HUES48 (cell line): ENCODE results near the gene PARVG.

ENCODE experiments used
- H3K27ac ChIP-seq: one replicate; pipeline ENCODE4 v1.7.0; 2013; ENCODE audit warnings: low read depth, low read length, inconsistent platforms
- H3K27me3 ChIP-seq: 2 replicates; pipeline ENCODE4 v1.6.1; 2013; ENCODE audit warnings: mild to moderate bottlenecking, low read length; ENCODE audit not compliant: control insufficient read depth, insufficient read depth
- H3K36me3 ChIP-seq: 2 replicates; pipeline ENCODE4 v1.6.1; 2013; ENCODE audit warnings: low read length; ENCODE audit not compliant: control insufficient read depth, insufficient read depth
- H3K4me1 ChIP-seq: 2 replicates; pipeline ENCODE4 v1.6.1; 2013; ENCODE audit warnings: mild to moderate bottlenecking, low read length; ENCODE audit not compliant: control insufficient read depth, insufficient read depth
- H3K4me3 ChIP-seq: 2 replicates; pipeline ENCODE4 v1.5.1; 2013; ENCODE audit warnings: mild to moderate bottlenecking, low read depth, low read length
- H3K9ac ChIP-seq: 2 replicates; pipeline ENCODE4 v1.6.1; 2013; ENCODE audit warnings: mild to moderate bottlenecking, low read depth, low read length, moderate library complexity
- H3K9me3 ChIP-seq: 2 replicates; pipeline ENCODE4 v1.6.1; 2013; ENCODE audit warnings: low read length; ENCODE audit not compliant: control insufficient read depth, insufficient read depth

PARVG gene

DNA sequence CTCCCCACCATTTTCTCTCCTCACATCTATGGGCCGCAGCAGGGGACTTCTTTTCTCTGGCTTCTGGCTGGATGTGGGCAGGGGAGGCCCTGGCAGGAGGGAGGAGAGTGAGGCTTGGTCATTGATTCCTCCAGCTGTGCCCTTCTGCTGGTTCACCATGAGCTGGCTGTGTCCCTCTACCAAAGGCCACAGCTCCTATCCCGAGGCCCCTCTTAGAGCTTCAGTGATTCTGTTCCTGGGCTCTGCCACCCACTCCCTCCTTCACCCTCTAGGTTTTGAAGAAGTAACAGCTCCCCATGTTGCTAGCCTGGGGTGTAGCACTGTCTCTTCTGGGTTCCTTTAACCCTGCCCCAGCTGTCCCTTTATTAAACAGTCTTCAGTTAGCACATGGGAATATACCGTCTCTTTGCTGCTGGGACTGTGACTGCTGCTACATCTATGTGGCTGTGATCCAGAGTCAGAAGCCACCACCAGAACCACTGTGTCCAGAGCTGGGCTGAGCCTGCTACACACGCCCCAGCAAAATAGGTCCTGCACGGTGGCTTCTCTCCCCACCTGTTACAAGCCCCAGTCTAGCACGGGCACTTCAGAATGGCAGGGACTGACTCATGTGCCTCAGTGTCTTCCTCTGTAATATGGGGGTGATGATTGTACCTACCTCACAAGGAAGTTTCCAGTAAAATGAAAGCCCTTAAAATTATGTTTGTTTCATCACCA lies 578 bp upstream of the PARVG start:
- Histone ChIP-seq H3K36me3 (no peaks in the 10 kb centered on the region), H3K27ac (no peak overlapping the region), H3K4me3 (no peak overlapping the region), H3K9ac (no peak overlapping the region), H3K27me3 (no peaks in the 10 kb centered on the region; the same call in 1 of the 2 replicates), H3K4me1 (peaks cover 6% of the 10 kb centered on the region; the same call in 1 of the 2 replicates), H3K9me3 (no peaks in the 10 kb centered on the region)

DNA sequence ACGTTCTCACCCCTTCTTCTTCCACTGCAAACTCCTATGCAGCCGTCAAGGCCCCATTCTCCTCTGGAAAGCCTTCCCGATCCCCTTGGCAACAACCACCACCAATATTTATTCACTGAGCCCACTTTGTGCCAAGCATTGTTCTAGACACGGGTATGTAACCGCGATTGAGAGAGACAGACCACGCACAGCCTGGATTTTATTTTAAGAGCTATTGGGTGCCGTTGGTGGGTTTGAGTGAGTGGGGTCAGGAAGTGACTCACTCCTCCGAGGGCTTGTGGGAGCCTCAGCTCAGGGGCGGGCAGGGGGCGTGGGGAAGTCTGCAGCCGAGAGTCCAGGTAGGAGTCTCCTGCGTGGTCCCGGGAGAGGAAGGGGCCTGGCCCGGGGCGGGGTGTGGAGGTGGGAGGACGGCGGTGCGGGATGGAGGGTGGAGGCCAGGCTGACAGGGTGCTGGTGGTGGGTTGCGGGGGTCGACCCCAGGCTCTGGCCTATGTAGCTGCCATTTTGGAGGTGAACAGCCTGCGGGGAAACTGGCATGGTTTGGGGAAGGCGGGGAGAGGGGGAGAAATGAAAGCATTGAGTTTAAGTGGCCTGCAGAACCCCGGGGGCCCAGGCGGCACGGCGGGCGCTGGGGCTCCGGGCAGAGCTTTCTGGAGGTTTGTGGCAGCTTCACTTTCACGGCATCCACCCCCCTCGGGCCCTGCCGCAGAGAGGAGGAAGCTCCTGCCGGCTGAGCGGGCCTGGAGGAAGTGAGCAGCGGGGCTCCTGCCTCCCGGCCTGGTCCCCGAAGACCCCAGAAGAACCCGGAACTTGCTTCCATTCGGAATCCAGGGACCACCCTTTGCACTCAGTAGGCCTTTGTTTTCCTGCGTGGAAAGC lies 547 bp downstream of the PARVG start:
- no peaks in the 10 kb centered on the region for H3K36me3 ChIP-seq
- H3K27ac ChIP-seq, result no peak overlapping the region
- H3K4me3 ChIP-seq, result no peak overlapping the region
- H3K9ac ChIP-seq, result no peak overlapping the region
- no peaks in the 10 kb centered on the region for H3K9me3 ChIP-seq
- H3K27me3 ChIP-seq, result no peaks in the 10 kb centered on the region; the same call in 1 of the 2 replicates
- peaks cover 6% of the 10 kb centered on the region; the same call in 1 of the 2 replicates for H3K4me1 ChIP-seq

DNA sequence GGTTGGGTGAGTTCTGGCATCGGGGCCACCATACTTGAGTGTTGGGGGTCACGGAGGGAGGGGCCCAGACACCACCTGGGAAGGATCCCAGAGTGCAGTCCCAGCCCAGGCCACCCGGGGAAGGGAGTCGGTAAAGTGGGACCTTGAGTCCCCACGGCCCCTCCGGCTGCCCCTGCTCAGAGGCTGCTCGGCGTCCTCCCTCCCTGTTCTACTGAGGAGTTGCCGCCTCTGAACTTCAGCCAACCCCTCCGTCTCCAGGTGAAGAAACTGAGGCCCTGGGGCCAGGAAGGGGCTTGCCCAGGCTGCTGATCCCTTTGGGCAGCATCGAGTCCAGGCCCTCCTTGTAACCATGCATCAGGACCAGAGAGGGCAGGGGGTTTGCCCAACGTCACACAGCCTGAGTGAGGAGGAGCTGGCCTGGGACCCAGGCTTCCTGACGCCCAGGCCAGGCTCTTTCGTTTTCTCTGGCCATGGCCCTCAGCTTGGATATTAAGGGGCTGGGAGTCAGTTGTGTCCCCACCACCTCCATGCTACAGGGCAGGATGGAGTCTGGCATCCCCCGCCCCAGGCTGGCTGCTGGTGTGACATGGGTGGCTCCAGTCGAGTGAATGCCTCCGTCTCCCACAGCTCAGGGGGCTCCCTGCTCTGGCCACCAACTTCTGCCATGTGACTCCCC lies 1.3 kb downstream of the PARVG start:
- H3K9ac ChIP-seq, result no peak overlapping the region
- H3K4me1 ChIP-seq, result peaks cover 6% of the 10 kb centered on the region; the same call in 1 of the 2 replicates
- no peak overlapping the region for H3K4me3 ChIP-seq
- no peak overlapping the region for H3K27ac ChIP-seq
- no peaks in the 10 kb centered on the region for H3K36me3 ChIP-seq
- H3K9me3 ChIP-seq, result no peaks in the 10 kb centered on the region
- H3K27me3 ChIP-seq, result no peaks in the 10 kb centered on the region; the same call in 1 of the 2 replicates

DNA sequence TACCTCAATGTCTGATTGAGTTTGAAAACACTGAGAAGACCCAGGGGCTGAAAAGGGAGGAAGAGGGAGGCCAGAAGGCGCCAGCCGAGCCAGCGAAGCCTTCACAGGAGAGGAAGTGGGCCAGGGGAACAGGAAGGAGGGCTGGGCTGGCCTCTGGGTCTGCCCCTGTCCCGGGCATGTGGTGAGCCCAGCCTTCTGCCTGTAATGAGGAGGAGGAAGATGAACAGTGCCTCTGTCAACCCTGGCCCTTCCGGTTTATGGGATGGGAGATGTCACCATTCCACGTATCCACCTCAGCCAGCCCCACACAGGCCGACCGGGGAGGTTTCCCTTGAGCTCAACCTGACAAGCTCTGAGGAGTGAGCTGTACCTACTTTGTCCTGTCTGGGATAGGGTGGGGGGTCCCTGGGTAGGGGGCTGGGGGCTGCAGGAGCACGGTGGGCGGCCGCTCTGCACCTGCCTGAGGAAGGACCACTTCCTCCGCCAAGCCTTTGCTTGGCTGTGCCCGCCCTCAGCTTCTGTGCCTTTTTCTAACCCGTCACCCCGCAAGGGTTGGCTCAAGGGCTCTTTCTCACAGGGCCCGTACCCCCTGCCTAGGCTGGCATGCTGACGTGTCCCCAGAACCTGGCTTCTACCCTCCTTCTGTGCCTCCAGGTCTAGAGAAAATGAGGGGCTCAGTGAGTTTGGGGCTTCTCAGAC lies 2.0 kb downstream of the PARVG start:
- H3K36me3 ChIP-seq, result no peaks in the 10 kb centered on the region
- no peaks in the 10 kb centered on the region for H3K9me3 ChIP-seq
- no peak overlapping the region for H3K9ac ChIP-seq
- H3K4me3 ChIP-seq, result no peak overlapping the region
- peaks cover 6% of the 10 kb centered on the region; the same call in 1 of the 2 replicates for H3K4me1 ChIP-seq
- no peaks in the 10 kb centered on the region for H3K27me3 ChIP-seq
- no peak overlapping the region for H3K27ac ChIP-seq

DNA sequence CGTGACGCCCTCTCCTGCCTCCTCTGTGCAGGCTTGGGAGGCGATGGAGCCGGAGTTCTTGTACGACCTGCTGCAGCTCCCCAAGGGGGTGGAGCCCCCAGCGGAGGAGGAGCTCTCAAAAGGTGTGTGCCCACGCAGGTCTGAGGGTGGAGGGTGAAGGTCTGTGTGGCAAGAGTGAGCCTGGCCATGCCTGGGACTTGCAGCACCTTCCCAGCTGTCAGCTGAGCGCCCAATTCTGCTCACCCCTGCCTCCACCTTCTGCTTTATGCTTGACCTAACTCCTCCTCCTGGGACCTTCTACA lies 2.5 kb downstream of the PARVG start:
- no peaks in the 10 kb centered on the region for H3K27me3 ChIP-seq
- H3K9me3 ChIP-seq, result no peaks in the 10 kb centered on the region
- H3K36me3 ChIP-seq, result no peaks in the 10 kb centered on the region
- no peak overlapping the region for H3K4me3 ChIP-seq
- H3K27ac ChIP-seq, result no peak overlapping the region
- H3K4me1 ChIP-seq, result peaks cover 6% of the 10 kb centered on the region; the same call in 1 of the 2 replicates
- H3K9ac ChIP-seq, result no peak overlapping the region

DNA sequence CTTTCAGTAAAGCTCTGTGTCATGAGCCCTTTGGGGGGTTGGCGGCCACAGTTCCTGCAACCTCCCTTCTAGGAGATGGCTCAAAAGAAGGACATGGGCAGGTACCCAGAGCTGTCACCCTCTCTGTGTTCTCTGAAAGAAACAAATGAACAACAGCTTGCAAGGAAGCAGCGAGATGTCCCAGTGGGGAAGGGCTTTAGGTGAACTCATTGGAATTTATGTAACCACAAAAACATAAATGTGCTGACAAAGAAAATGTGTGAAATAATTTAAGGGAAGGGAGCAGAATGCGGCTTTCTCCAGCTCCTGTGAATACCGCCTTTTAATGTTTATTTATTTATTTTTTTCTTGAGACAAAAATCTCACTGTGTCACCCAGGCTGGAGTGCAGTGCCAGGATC lies 3.3 kb downstream of the PARVG start:
- Histone ChIP-seq H3K4me3 (no peak overlapping the region), H3K4me1 (peaks cover 6% of the 10 kb centered on the region; the same call in 1 of the 2 replicates), H3K27me3 (no peaks in the 10 kb centered on the region), H3K9ac (no peak overlapping the region), H3K36me3 (no peaks in the 10 kb centered on the region), H3K27ac (no peak overlapping the region), H3K9me3 (no peaks in the 10 kb centered on the region)

DNA sequence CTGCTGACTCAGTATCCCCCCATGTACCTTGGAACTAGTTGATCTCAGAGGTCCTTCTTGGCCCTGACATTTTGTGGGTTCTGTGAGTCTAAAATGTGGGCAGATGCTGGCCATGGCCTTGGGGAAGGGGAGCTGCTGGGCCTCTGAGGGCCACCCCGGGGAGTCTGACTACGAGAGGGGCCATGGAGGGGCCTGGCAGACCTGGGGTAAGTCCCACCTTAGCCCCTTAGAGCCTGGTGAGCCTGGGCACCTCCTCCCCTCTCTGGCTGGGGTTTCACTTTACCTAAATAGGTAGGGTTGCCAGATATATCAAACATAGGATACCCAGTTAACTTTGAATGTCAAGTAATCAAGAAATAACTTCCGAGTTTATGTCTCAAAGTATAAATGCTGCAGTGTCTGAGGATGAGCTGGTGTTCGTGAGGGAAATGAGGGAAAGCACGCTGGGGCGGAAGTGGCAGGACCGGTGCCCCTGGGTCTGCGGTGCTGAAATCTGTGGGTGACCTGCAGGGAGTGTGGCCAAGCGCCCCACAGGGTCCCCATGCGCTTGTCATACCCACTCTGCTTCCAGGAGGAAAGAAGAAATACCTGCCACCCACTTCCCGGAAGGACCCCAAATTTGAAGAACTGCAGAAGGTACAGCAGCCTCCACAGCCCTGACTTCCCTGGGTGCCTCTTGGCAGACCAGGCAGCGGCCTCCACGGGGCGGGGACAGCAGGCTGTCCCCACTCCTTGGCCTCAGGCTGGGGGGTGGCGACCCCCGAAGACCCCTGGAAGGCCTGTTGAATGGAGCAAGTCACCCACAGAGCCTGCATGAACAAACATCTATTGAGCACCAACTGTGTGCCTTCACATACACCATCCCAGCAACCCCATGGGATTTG lies 4.8 kb downstream of the PARVG start:
- Histone ChIP-seq H3K27ac (no peak overlapping the region), H3K9ac (no peak overlapping the region), H3K36me3 (no peaks in the 10 kb centered on the region), H3K4me3 (no peak overlapping the region), H3K9me3 (no peaks in the 10 kb centered on the region), H3K4me1 (no peaks in the 10 kb centered on the region; the same call in 1 of the 2 replicates), H3K27me3 (no peaks in the 10 kb centered on the region)

DNA sequence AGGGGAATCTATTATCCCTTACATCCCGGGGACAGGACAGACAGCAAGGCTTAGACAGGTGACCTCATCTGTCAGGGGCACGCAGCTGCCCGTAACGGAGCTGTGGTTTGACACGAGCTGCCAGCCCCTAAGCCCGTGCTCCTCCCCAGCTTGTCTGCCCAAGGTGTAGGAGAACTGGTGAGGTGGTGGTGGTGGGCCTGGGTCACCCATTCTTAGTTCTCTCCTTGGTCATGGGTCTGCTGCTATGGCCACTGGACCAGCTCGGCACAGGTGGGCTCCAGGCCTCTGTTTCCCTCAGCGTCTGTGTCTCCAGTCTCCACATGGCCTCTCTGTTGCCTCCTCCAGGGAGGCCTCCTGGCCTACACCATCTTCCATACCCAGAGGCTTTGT lies 5.4 kb downstream of the PARVG start:
- H3K36me3 ChIP-seq, result no peaks in the 10 kb centered on the region
- no peak overlapping the region for H3K9ac ChIP-seq
- no peaks in the 10 kb centered on the region; the same call in 1 of the 2 replicates for H3K4me1 ChIP-seq
- H3K27ac ChIP-seq, result no peak overlapping the region
- no peak overlapping the region for H3K4me3 ChIP-seq
- H3K27me3 ChIP-seq, result no peaks in the 10 kb centered on the region
- H3K9me3 ChIP-seq, result no peaks in the 10 kb centered on the region

DNA sequence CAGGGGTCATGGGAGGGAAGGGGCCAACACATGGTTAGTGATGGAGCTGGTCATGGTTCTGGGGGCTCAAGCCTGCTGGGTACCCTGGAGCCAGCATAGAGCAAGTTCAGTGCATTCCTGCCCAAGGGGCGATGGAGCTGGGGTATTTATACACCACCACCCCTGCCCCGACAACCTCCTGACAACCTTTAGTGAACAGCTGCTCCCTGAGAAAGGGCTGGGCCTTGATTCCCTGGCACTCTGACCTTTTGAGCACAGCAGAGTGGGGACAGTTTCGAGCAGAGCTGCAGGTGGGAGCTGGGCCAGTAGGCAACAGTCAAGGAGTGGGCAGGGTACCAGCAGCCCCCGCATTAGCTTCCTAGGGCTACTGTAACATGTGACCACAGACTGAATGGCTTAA lies 6.0 kb downstream of the PARVG start:
- H3K27me3 ChIP-seq, result no peaks in the 10 kb centered on the region
- no peaks in the 10 kb centered on the region for H3K9me3 ChIP-seq
- H3K27ac ChIP-seq, result no peak overlapping the region
- H3K36me3 ChIP-seq, result no peaks in the 10 kb centered on the region
- H3K4me3 ChIP-seq, result no peak overlapping the region
- no peaks in the 10 kb centered on the region; the same call in 1 of the 2 replicates for H3K4me1 ChIP-seq
- no peak overlapping the region for H3K9ac ChIP-seq
